Natural killer cell (primary cell): ENCODE results near the gene SLC2A13. TPM values are rescaled to one million over a fixed set of nuclear protein-coding genes. Genes with fewer than 3 reads are reported as not detected.

Experiments used
- ATAC-seq, 3 donors: fragments of 150-1000 bp in 2 of 3; fragments of 200-7000 bp in 1 of 3; cut with Tn5 transposase; 1 replicate in 1 of 3; 2 replicates in 2 of 3; pipeline ENCODE4 v1.10.0; 2021; ENCODE audit warnings: mild to moderate bottlenecking in 2 of 3, moderate library complexity in 2 of 3
- DNase-seq, 2 donors: peaks; one replicate each; pipeline versions ENCODE4 v3.0.0 to v3.0.0-alpha.2; 2013 to 2021; ENCODE audit warnings: mixed read lengths in 1 of 2
- H3K27ac ChIP-seq: one replicate; pipeline ENCODE4 v1.5.1; 2013; ENCODE audit warnings: mild to moderate bottlenecking, low read length
- H3K27me3 ChIP-seq: one replicate; pipeline ENCODE4 v1.6.1; 2013; ENCODE audit warnings: low read length; ENCODE audit not compliant: control insufficient read depth, insufficient read depth
- H3K36me3 ChIP-seq: one replicate; pipeline ENCODE4 v1.6.1; 2013; ENCODE audit warnings: low read length; ENCODE audit not compliant: control insufficient read depth, insufficient read depth
- H3K4me1 ChIP-seq: one replicate; pipeline ENCODE4 v1.6.1; 2013; ENCODE audit warnings: low read length; ENCODE audit not compliant: control insufficient read depth, insufficient read depth
- H3K4me3 ChIP-seq: one replicate; pipeline ENCODE4 v1.5.1; 2013; ENCODE audit warnings: low read length
- H3K9me3 ChIP-seq: one replicate; pipeline ENCODE4 v1.6.1; 2013; ENCODE audit warnings: low read length; ENCODE audit not compliant: control insufficient read depth, insufficient read depth
- H3K27ac Mint-ChIP-seq, 2 donors: one replicate each; pipeline ENCODE4 v1.8.0; 2022; ENCODE audit warnings: mild to moderate bottlenecking in 2 of 2, mixed read lengths in 2 of 2, moderate library complexity in 1 of 2
- H3K27me3 Mint-ChIP-seq, 2 donors: one replicate each; pipeline ENCODE4 v1.8.0; 2022; ENCODE audit warnings: low read depth in 2 of 2, mixed read lengths in 2 of 2
- H3K36me3 Mint-ChIP-seq: one replicate; pipeline ENCODE4 v1.8.0; 2022; ENCODE audit warnings: mixed read lengths
- H3K4me1 Mint-ChIP-seq, 2 donors: one replicate each; pipeline ENCODE4 v1.8.0; 2022; ENCODE audit warnings: mixed read lengths in 2 of 2
- H3K4me3 Mint-ChIP-seq: one replicate; pipeline ENCODE4 v1.8.0; 2022; ENCODE audit warnings: mild to moderate bottlenecking, moderate library complexity, mixed read lengths
- H3K9me3 Mint-ChIP-seq, 2 donors: one replicate each; pipeline ENCODE4 v1.8.0; 2022; ENCODE audit warnings: mixed read lengths in 2 of 2
- CTCF ChIP-seq: fragments of 200-600 bp; IDR thresholded peaks from one replicate; pipeline ENCODE4 v1.8.0; 2022; ENCODE audit warnings: antibody characterized with exemption
- WGBS: methylation state at CpG from one replicate; pipeline ENCODE4 v1.1.7; 2013; ENCODE audit warnings: missing lambda C conversion rate; ENCODE audit not compliant: insufficient coverage; 5-methylcytosine and 5-hydroxymethylcytosine counted together
- intact Hi-C: fragments of 100-400 bp; cut with micrococcal nuclease; formaldehyde crosslinking; loops from one replicate; pipeline ENCODE4 v1.14.2; 2022
- total RNA-seq, 4 donors: library from RNA; stranded (reverse); fragments of 120-200 nt in 1 of 4; gene quantifications; one replicate each; pipeline versions ENCODE4 v1.2.3 to v1.2.4, GENCODE V29; 2013 to 2022

The SLC2A13 gene
- total RNA-seq, 3 donors from 2014 or later (not counting 1 experiment from before 2014, with no cell fraction given) = 6.0 to 10.9 (median 8.7) TPM

GRCh38 chr12:39780913-39781446, 324.9 kb downstream of the SLC2A13 start:
- Mint-ChIP-seq H3K27ac (no peak overlapping the region), H3K27me3 (no peaks in the 10 kb centered on the region), H3K9me3 (no peaks in the 10 kb centered on the region), H3K4me3 (no peak overlapping the region), H3K36me3 (no peaks in the 10 kb centered on the region), H3K4me1 (no peaks in the 10 kb centered on the region)
- Histone ChIP-seq H3K27ac (no peak overlapping the region), H3K4me1 (no peaks in the 10 kb centered on the region), H3K9me3 (no peaks in the 10 kb centered on the region), H3K36me3 (no peaks in the 10 kb centered on the region), H3K4me3 (no peak overlapping the region), H3K27me3 (no peaks in the 10 kb centered on the region)
- WGBS = 92% methylated on average over 3 of the region's 4 CpGs
- DNase-seq (no peak), ATAC-seq (no peak)
- intact Hi-C loops = no loop called here
- no peak for TF ChIP-seq CTCF

- Mint-ChIP-seq H3K4me1 (no peaks in the 10 kb centered on the region), H3K36me3 (no peaks in the 10 kb centered on the region), H3K9me3 (no peaks in the 10 kb centered on the region), H3K27me3 (no peaks in the 10 kb centered on the region), H3K4me3 (no peak overlapping the region), H3K27ac (no peak overlapping the region)
- DNase-seq = no peak
- TF ChIP-seq CTCF = no peak
- Histone ChIP-seq H3K9me3 (no peaks in the 10 kb centered on the region), H3K36me3 (no peaks in the 10 kb centered on the region), H3K4me3 (no peak overlapping the region), H3K27me3 (no peaks in the 10 kb centered on the region), H3K4me1 (no peaks in the 10 kb centered on the region), H3K27ac (no peak overlapping the region)
- whole genome bisulfite sequencing = 100% methylated on average over 1 of the region's 2 CpGs
- ATAC-seq = no peak
- intact Hi-C loops = no loop called here
These were observed 325.4 kb downstream of the SLC2A13 start for GRCh38 chr12:39780411-39780912.

- Histone ChIP-seq H3K4me3 (no peak overlapping the region), H3K27ac (no peak overlapping the region), H3K9me3 (no peaks in the 10 kb centered on the region), H3K36me3 (no peaks in the 10 kb centered on the region), H3K27me3 (no peaks in the 10 kb centered on the region), H3K4me1 (no peaks in the 10 kb centered on the region)
- 98% methylated on average over 4 of the region's 5 CpGs for WGBS
- no peaks in the 10 kb centered on the region for H3K9me3 Mint-ChIP-seq
- no peak for TF ChIP-seq CTCF
- H3K4me1 Mint-ChIP-seq = no peaks in the 10 kb centered on the region
- intact Hi-C loops = no loop called here
- no peak for ATAC-seq
- H3K27me3 Mint-ChIP-seq = no peaks in the 10 kb centered on the region
- H3K4me3 Mint-ChIP-seq = no peak overlapping the region
- DNase-seq = no peak
- H3K27ac Mint-ChIP-seq = no peak overlapping the region
- no peaks in the 10 kb centered on the region for H3K36me3 Mint-ChIP-seq
These were observed 326.0 kb downstream of the SLC2A13 start for GRCh38 chr12:39779768-39780340.

GRCh38 chr12:39777465-39777864, 328.4 kb downstream of the SLC2A13 start:
- H3K36me3 ChIP-seq = no peaks in the 10 kb centered on the region
- H3K9me3 ChIP-seq = no peaks in the 10 kb centered on the region
- H3K4me3 Mint-ChIP-seq = no peak overlapping the region
- H3K27me3 Mint-ChIP-seq = no peaks in the 10 kb centered on the region
- H3K36me3 Mint-ChIP-seq = no peaks in the 10 kb centered on the region
- no peaks in the 10 kb centered on the region for H3K9me3 Mint-ChIP-seq
- DNase-seq = no peak
- H3K4me1 ChIP-seq = no peaks in the 10 kb centered on the region
- intact Hi-C loops = no loop called here
- no peak overlapping the region for H3K27ac Mint-ChIP-seq
- WGBS = 97% methylated on average over 11 of the region's 11 CpGs
- no peak overlapping the region for H3K27ac ChIP-seq
- no peak for TF ChIP-seq CTCF
- no peak for ATAC-seq
- H3K4me1 Mint-ChIP-seq = no peaks in the 10 kb centered on the region
- H3K4me3 ChIP-seq = no peak overlapping the region
- H3K27me3 ChIP-seq = no peaks in the 10 kb centered on the region
